DND-41 (cell line): ENCODE results near the gene MYL4.

Experiments used
- ATAC-seq: fragments of 200-7000 bp; cut with Tn5 transposase; 3 replicates; pipeline ENCODE4 v1.9.1; 2021; ENCODE audit warnings: low read depth; ENCODE audit not compliant: insufficient read depth
- DNase-seq: peaks from one replicate; pipeline ENCODE4 v3.0.0-alpha.2; 2020
- H2AFZ ChIP-seq: 2 replicates; pipeline ENCODE4 v1.6.0; 2012; ENCODE audit warnings: low read depth, low read length
- H3K27ac ChIP-seq: 2 replicates; pipeline ENCODE4 v1.5.1; 2012; ENCODE audit warnings: low read length, inconsistent platforms
- H3K27me3 ChIP-seq: fragments of 200-600 bp; sonication (generic); 2 replicates; pipeline ENCODE4 v1.6.0; 2012; ENCODE audit warnings: low read length, mild to moderate bottlenecking, inconsistent platforms; ENCODE audit not compliant: insufficient read depth, poor library complexity
- H3K36me3 ChIP-seq: 2 replicates; pipeline ENCODE4 v1.5.1; 2012; ENCODE audit warnings: low read length, inconsistent platforms; ENCODE audit not compliant: insufficient read depth
- H3K4me1 ChIP-seq: 2 replicates; pipeline ENCODE4 v1.5.1; 2012; ENCODE audit warnings: mild to moderate bottlenecking, low read length; ENCODE audit not compliant: insufficient read depth
- H3K4me2 ChIP-seq: 2 replicates; pipeline ENCODE4 v1.6.0; 2012; ENCODE audit warnings: mild to moderate bottlenecking, moderate library complexity, low read length, inconsistent platforms; ENCODE audit not compliant: insufficient read depth
- H3K4me3 ChIP-seq, 2 experiments: fragments of 200-600 bp in 1 of 2; shearing (Covaris generic) in 1 of 2; 2 replicates each; pipeline ENCODE4 v1.5.1; 2012 to 2016; ENCODE audit warnings: inconsistent platforms in 2 of 2, low read length in 2 of 2, mild to moderate bottlenecking in 2 of 2, low read depth in 1 of 2, moderate library complexity in 1 of 2
- H3K79me2 ChIP-seq: 2 replicates; pipeline ENCODE4 v1.6.0; 2012; ENCODE audit warnings: low read length, inconsistent platforms; ENCODE audit not compliant: insufficient read depth
- H3K9ac ChIP-seq: 2 replicates; pipeline ENCODE4 v1.6.0; 2012; ENCODE audit warnings: low read depth, mild to moderate bottlenecking, inconsistent platforms, low read length, moderate library complexity
- H3K9me3 ChIP-seq: 2 replicates; pipeline ENCODE4 v1.5.1; 2012; ENCODE audit warnings: low read length, moderate library complexity, mild to moderate bottlenecking, inconsistent platforms; ENCODE audit not compliant: insufficient read depth, severe bottlenecking
- H4K20me1 ChIP-seq: 2 replicates; pipeline ENCODE4 v1.6.0; 2012; ENCODE audit warnings: low read length; ENCODE audit not compliant: insufficient read depth
- EZH2 ChIP-seq: IDR thresholded peaks from 3 replicates; pipeline ENCODE4 v1.6.1; 2012; ENCODE audit warnings: borderline replicate concordance, low read depth, mild to moderate bottlenecking, moderate library complexity, low read length, inconsistent platforms; ENCODE audit not compliant: severe bottlenecking
- TF ChIP-seq, protein P1 (sequence below): IDR thresholded peaks from 2 replicates; pipeline ENCODE4 v1.5.1; 2012; ENCODE audit warnings: borderline replicate concordance, low read length, moderate library complexity, mild to moderate bottlenecking; ENCODE audit not compliant: poor library complexity, severe bottlenecking; ENCODE audit errors: extremely low read depth

The MYL4 gene

DNA sequence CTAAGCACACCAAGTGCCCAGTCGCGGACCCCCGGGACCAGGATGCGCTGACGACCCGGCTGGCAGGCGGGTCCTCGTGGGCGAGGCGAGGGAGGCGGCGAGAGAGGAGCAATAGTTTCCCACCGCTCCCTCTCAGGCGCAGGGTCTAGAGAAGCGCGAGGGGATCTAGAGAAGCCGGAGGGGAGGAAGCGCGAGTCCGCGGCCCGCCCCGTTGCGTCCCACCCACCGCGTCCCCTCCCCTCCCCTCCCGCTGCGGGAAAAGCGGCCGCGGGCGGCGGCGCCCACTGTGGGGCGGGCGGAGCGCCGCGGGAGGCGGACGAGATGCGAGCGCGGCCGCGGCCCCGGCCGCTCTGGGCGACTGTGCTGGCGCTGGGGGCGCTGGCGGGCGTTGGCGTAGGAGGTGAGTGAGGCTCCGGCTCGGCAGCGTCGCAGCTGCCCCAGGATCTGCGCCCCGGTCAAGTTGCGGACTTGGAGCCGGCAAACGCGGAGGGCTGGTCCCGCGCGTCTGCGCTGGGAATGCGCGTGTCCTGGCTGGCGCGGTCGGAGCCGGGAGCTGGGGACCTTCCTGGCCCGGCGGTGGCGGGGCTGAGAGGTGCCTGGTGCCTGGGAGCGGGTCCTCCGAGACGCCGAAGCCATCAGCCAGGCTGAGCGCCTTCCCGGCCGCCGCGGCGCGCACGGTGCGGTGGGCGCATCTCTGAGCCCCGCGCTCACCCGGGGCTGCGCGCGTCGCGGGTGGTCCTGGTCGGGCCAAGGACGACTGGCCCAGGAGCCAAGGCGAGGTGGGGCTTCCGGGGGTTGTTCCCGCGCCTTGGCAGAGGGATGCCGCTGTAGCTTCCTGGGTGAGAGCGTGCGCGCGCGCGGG lies 44.6 kb downstream of the MYL4 start, which contains the start of gene ITGB3:
TSS of gene ITGB3 (plus strand) at position 287 of the 862 bp plus-strand sequence. CDS start at position 322, 35 bp downstream.
- H3K27ac ChIP-seq: peak within 1 kb of the TSS; percentile 42
- H3K27me3 ChIP-seq: peaks cover 30% of the 10 kb centered on the region
- peak; percentile 68 for DNase-seq
- TF ChIP-seq, protein P1, sequence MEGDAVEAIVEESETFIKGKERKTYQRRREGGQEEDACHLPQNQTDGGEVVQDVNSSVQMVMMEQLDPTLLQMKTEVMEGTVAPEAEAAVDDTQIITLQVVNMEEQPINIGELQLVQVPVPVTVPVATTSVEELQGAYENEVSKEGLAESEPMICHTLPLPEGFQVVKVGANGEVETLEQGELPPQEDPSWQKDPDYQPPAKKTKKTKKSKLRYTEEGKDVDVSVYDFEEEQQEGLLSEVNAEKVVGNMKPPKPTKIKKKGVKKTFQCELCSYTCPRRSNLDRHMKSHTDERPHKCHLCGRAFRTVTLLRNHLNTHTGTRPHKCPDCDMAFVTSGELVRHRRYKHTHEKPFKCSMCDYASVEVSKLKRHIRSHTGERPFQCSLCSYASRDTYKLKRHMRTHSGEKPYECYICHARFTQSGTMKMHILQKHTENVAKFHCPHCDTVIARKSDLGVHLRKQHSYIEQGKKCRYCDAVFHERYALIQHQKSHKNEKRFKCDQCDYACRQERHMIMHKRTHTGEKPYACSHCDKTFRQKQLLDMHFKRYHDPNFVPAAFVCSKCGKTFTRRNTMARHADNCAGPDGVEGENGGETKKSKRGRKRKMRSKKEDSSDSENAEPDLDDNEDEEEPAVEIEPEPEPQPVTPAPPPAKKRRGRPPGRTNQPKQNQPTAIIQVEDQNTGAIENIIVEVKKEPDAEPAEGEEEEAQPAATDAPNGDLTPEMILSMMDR: peak; percentile 59
- peak; percentile 42 for TF ChIP-seq EZH2
- H2AFZ ChIP-seq: peak within 1 kb of the TSS; percentile 94
- H3K79me2 ChIP-seq: no peaks in the 10 kb centered on the region
- peaks cover 20% of the 10 kb centered on the region for H3K4me1 ChIP-seq
- peak; percentile 92 for ATAC-seq
- peak within 1 kb of the TSS; percentile 70 for H3K9ac ChIP-seq
- H3K9me3 ChIP-seq: no peaks in the 10 kb centered on the region
- H3K4me3 ChIP-seq: peak within 1 kb of the TSS; percentile 35 to 92; a peak in 3 of 4 replicates
- no peaks in the 10 kb centered on the region for H3K36me3 ChIP-seq
- peak within 1 kb of the TSS; percentile 98 for H3K4me2 ChIP-seq
- peaks cover 6% of the 10 kb centered on the region; the same call in 1 of the 2 replicates for H4K20me1 ChIP-seq

DNA sequence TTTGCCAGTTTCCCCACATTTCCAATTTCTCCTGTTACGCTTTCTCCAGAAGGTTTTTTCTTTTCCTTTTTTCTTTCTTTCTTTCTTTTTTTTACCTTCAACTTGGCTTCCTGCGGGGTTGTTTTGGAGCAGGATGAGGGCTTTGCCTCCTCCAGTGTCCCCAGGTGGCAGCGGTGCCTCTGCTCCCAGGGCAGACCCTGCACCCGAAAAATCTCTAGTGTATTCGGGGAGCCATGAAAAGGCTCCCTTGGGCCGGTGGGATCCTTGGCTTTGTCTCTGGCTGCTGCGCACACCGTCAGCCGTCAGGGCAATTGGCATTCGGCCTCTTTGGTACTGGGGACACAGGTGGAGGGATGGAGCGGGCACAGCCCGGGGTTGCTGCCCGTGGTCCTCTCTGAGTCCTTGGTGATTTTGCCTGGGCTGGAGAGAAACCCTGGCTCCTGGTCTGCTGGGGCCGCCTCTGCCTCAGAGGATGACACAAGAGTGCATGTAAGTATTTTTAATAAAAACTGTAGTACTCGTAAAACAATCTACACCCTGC lies 45.3 kb downstream of the MYL4 start:
- Histone ChIP-seq H3K4me3 (peak overlapping the region; percentile 35 to 92; a peak in 3 of 4 replicates), H3K27ac (no peak overlapping the region; the same call in 1 of the 2 replicates), H2AFZ (peak overlapping the region; percentile 94), H3K4me2 (peak overlapping the region; percentile 98), H4K20me1 (peaks cover 6% of the 10 kb centered on the region; the same call in 1 of the 2 replicates), H3K79me2 (no peaks in the 10 kb centered on the region), H3K27me3 (peaks cover 30% of the 10 kb centered on the region), H3K9me3 (no peaks in the 10 kb centered on the region), H3K9ac (peak overlapping the region; percentile 70), H3K36me3 (no peaks in the 10 kb centered on the region), H3K4me1 (peaks cover 20% of the 10 kb centered on the region)
- TF ChIP-seq EZH2: no peak
- TF ChIP-seq, protein P1: no peak
- DNase-seq: no peak
- no peak for ATAC-seq

DNA sequence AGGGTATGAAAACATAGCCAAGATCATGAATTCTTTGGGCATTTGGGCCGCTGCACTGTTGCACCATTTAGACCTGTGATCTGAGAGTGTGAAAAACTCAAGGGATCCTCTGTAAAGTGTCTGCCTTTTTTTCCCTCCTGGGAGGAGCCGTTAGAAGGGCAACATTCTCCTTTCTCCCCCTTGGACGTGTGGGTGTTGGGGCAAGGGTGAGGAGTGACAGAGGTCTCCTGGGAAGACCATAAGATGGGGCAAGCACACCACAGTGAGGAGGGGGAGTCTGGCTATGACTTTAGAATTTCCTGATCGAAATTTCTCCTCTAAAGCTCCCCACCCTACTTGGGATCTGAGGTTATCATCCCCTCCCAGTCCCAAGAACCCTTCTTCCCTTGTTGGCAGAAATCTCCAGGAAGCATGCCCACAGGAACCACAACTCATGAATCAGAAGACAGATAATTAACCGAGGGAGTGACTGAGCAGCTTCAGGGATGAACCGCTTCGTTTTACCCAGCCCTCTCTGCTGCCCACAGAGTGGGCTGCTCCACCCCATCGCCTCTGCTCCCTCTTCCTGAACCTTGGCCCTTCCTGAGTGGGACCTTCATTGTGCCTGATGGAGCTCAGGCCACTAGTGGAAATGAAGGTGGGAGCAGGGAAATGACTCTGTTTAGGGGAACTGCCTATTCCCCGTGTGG lies 48.6 kb downstream of the MYL4 start:
- H3K4me2 ChIP-seq: no peak overlapping the region
- TF ChIP-seq, protein P1: no peak
- no peak for TF ChIP-seq EZH2

More for the DNA sequence above, 48.6 kb downstream of the MYL4 start:
- no peaks in the 10 kb centered on the region for H3K9me3 ChIP-seq
- H3K79me2 ChIP-seq: no peaks in the 10 kb centered on the region
- no peak overlapping the region for H2AFZ ChIP-seq
- no peak overlapping the region for H3K9ac ChIP-seq
- DNase-seq: no peak
- no peak overlapping the region for H3K27ac ChIP-seq
- ATAC-seq: no peak
- H3K4me3 ChIP-seq: no peak overlapping the region
- peaks cover under 1% of the 10 kb centered on the region; the same call in 1 of the 2 replicates for H4K20me1 ChIP-seq
- no peaks in the 10 kb centered on the region for H3K36me3 ChIP-seq
- H3K27me3 ChIP-seq: peaks cover 20% of the 10 kb centered on the region
- H3K4me1 ChIP-seq: peaks cover 19% of the 10 kb centered on the region
